ENCODE measurements around the gene MSRB1. TPM values are rescaled to one million over a fixed set of nuclear protein-coding genes. Genes with fewer than 3 reads are reported as not detected.

The MSRB1 gene
- polyA plus RNA-seq, 1 donor from 2014 or later: 6.0 TPM

GRCh38 chr16:1974157-1975070 is 31.4 kb upstream of the MSRB1 start:
- Histone ChIP-seq H3K4me3 (ENCODE audit: low read length) (no peak overlapping the region), H3K36me3 (ENCODE audit: insufficient read depth, low read length) (no peaks in the 10 kb centered on the region), H3F3A (ENCODE audit: insufficient read depth, low read length, poor library complexity, severe bottlenecking) (no peaks in the 10 kb centered on the region), H2AFZ (ENCODE audit: low read depth, low read length) (no peak overlapping the region), H4K20me1 (ENCODE audit: insufficient read depth) (no peaks in the 10 kb centered on the region), H3K4me2 (ENCODE audit: low read length) (no peak overlapping the region), H3K9ac (ENCODE audit: low read length) (no peak overlapping the region), H3K79me2 (replicated peaks; ENCODE audit: insufficient read depth, low read length) (peaks cover 5% of the 10 kb centered on the region), H3K27ac (ENCODE audit: low read length) (no peak overlapping the region), H3K9me2 (ENCODE audit: insufficient read depth, low read length) (no peaks in the 10 kb centered on the region), H3K27me3 (ENCODE audit: insufficient read depth, low read depth, low read length) (peaks cover 11% of the 10 kb centered on the region), H3K9me3 (ENCODE audit: low read length) (no peaks in the 10 kb centered on the region)
- TF ChIP-seq POLR2AphosphoS5 (IDR thresholded peaks at IDR 0.05) (no peak), TAF1 (IDR thresholded peaks at IDR 0.05; ENCODE audit: low read depth) (no peak), SMC3 (conservative IDR thresholded peaks at IDR 0.05; ENCODE audit: poor library complexity) (no peak), EZH2 (IDR thresholded peaks at IDR 0.05; ENCODE audit: borderline replicate concordance, insufficient read depth, low read length, poor library complexity, severe bottlenecking) (no peak), EP300 (conservative IDR thresholded peaks at IDR 0.05; ENCODE audit: poor library complexity, severe bottlenecking) (no peak), REST (IDR thresholded peaks at IDR 0.05; ENCODE audit: borderline replicate concordance) (no peak), MXI1 (conservative IDR thresholded peaks at IDR 0.05; ENCODE audit: poor library complexity, severe bottlenecking) (no peak), CTCF (IDR thresholded peaks at IDR 0.05; ENCODE audit: poor library complexity, severe bottlenecking) (no peak), RAD21 (conservative IDR thresholded peaks at IDR 0.05) (no peak)

GRCh38 chr16:1973461-1974156 is 30.6 kb upstream of the MSRB1 start:
- Histone ChIP-seq H3K9me2 (ENCODE audit: insufficient read depth, low read length) (no peaks in the 10 kb centered on the region), H3K9ac (ENCODE audit: low read length) (no peak overlapping the region), H3K27me3 (ENCODE audit: insufficient read depth, low read depth, low read length) (peaks cover 4% of the 10 kb centered on the region), H3F3A (ENCODE audit: insufficient read depth, low read length, poor library complexity, severe bottlenecking) (no peaks in the 10 kb centered on the region), H3K4me3 (ENCODE audit: low read length) (no peak overlapping the region), H3K4me2 (ENCODE audit: low read length) (no peak overlapping the region), H3K9me3 (ENCODE audit: low read length) (no peaks in the 10 kb centered on the region), H3K36me3 (ENCODE audit: insufficient read depth, low read length) (no peaks in the 10 kb centered on the region), H3K79me2 (replicated peaks; ENCODE audit: insufficient read depth, low read length) (peaks cover 5% of the 10 kb centered on the region), H2AFZ (ENCODE audit: low read depth, low read length) (no peak overlapping the region), H3K27ac (ENCODE audit: low read length) (no peak overlapping the region), H4K20me1 (ENCODE audit: insufficient read depth) (no peaks in the 10 kb centered on the region)
- TF ChIP-seq TAF1 (IDR thresholded peaks at IDR 0.05; ENCODE audit: low read depth): no peak
- TF ChIP-seq MXI1 (conservative IDR thresholded peaks at IDR 0.05; ENCODE audit: poor library complexity, severe bottlenecking): no peak
- no peak for TF ChIP-seq EP300 (conservative IDR thresholded peaks at IDR 0.05; ENCODE audit: poor library complexity, severe bottlenecking)
- TF ChIP-seq POLR2AphosphoS5 (IDR thresholded peaks at IDR 0.05): no peak
- TF ChIP-seq REST (IDR thresholded peaks at IDR 0.05; ENCODE audit: borderline replicate concordance): no peak
- TF ChIP-seq SMC3 (conservative IDR thresholded peaks at IDR 0.05; ENCODE audit: poor library complexity): no peak

All from neural cell (in vitro differentiated cells).